RWPE2 (cell line): Measurements from ENCODE around the gene RELT.

ENCODE experiments used
- ATAC-seq: fragments of 200-7000 bp; cut with Tn5 transposase; 3 replicates; pipeline ENCODE4 v1.9.1; 2021; ENCODE audit warnings: low read depth
- DNase-seq: peaks from one replicate; pipeline ENCODE4 v3.0.0-alpha.2; 2020; ENCODE audit warnings: low spot score
- H3K27ac ChIP-seq: fragments of 450-650 bp; 2 replicates; pipeline ENCODE4 v1.5.1; 2017; ENCODE audit warnings: mild to moderate bottlenecking; ENCODE audit not compliant: poor library complexity, severe bottlenecking
- H3K27me3 ChIP-seq: fragments of 250-450 bp; sonication (Bioruptor Pico); 2 replicates; pipeline ENCODE4 v1.5.1; 2021; ENCODE audit warnings: mild to moderate bottlenecking, moderate library complexity; ENCODE audit not compliant: insufficient read depth, poor library complexity, severe bottlenecking
- H3K36me3 ChIP-seq: fragments of 250-450 bp; sonication (Bioruptor Pico); 2 replicates; pipeline ENCODE4 v1.5.1; 2020; ENCODE audit warnings: low read depth, mild to moderate bottlenecking, moderate library complexity
- H3K4me1 ChIP-seq: fragments of 250-450 bp; sonication (Bioruptor Pico); 2 replicates; pipeline ENCODE4 v1.5.1; 2021; ENCODE audit warnings: mild to moderate bottlenecking, moderate library complexity; ENCODE audit not compliant: insufficient read depth, poor library complexity, severe bottlenecking
- H3K4me3 ChIP-seq: fragments of 250-450 bp; sonication (Bioruptor Pico); 2 replicates; pipeline ENCODE4 v1.5.1; 2021; ENCODE audit warnings: mild to moderate bottlenecking, moderate library complexity; ENCODE audit not compliant: severe bottlenecking
- H3K9me3 ChIP-seq: fragments of 250-450 bp; sonication (Bioruptor Pico); 2 replicates; pipeline ENCODE4 v1.5.1; 2021; ENCODE audit warnings: mild to moderate bottlenecking, moderate library complexity; ENCODE audit not compliant: severe bottlenecking
- CTCF ChIP-seq: fragments of 450-650 bp; IDR thresholded peaks from one replicate; pipeline ENCODE4 v1.5.1; 2017; ENCODE audit warnings: mild to moderate bottlenecking, moderate library complexity; ENCODE audit not compliant: poor library complexity, severe bottlenecking

The RELT gene

GRCh38 chr11:73347067-73347466 lies 29.1 kb upstream of the RELT start:
- Histone ChIP-seq H3K9me3 (no peaks in the 10 kb centered on the region), H3K27me3 (no peaks in the 10 kb centered on the region), H3K27ac (no peak overlapping the region), H3K36me3 (no peaks in the 10 kb centered on the region; the same call in 1 of the 2 replicates), H3K4me3 (no peak overlapping the region), H3K4me1 (no peaks in the 10 kb centered on the region)
- no peak for DNase-seq
- no peak for ATAC-seq
- TF ChIP-seq CTCF = no peak

- H3K4me3 ChIP-seq = no peak overlapping the region
- TF ChIP-seq CTCF = no peak
- no peaks in the 10 kb centered on the region for H3K4me1 ChIP-seq
- ATAC-seq (no peak), DNase-seq (no peak)
- no peaks in the 10 kb centered on the region for H3K27me3 ChIP-seq
- peaks cover 3% of the 10 kb centered on the region for H3K36me3 ChIP-seq
- H3K27ac ChIP-seq = no peak overlapping the region
- no peaks in the 10 kb centered on the region for H3K9me3 ChIP-seq
Observed at GRCh38 chr11:73348838-73349237, 27.4 kb upstream of the RELT start.

GRCh38 chr11:73349633-73350032 lies 26.6 kb upstream of the RELT start:
- Histone ChIP-seq H3K36me3 (peaks cover 3% of the 10 kb centered on the region), H3K9me3 (no peaks in the 10 kb centered on the region), H3K4me3 (no peak overlapping the region), H3K27ac (no peak overlapping the region), H3K4me1 (no peaks in the 10 kb centered on the region), H3K27me3 (no peaks in the 10 kb centered on the region)
- TF ChIP-seq CTCF = no peak
- ATAC-seq = no peak; the same call in 2 of the 3 replicates
- no peak for DNase-seq

- no peaks in the 10 kb centered on the region for H3K9me3 ChIP-seq
- peaks cover 3% of the 10 kb centered on the region for H3K36me3 ChIP-seq
- H3K27ac ChIP-seq = no peak overlapping the region
- ATAC-seq (peak; percentile 48), DNase-seq (no peak)
- H3K4me3 ChIP-seq = no peak overlapping the region
- no peaks in the 10 kb centered on the region for H3K4me1 ChIP-seq
- no peaks in the 10 kb centered on the region for H3K27me3 ChIP-seq
- peak; percentile 97 for TF ChIP-seq CTCF
Observed at GRCh38 chr11:73350908-73351636, 25.1 kb upstream of the RELT start.

- no peaks in the 10 kb centered on the region for H3K4me1 ChIP-seq
- no peaks in the 10 kb centered on the region for H3K9me3 ChIP-seq
- ATAC-seq (no peak), DNase-seq (no peak)
- no peak overlapping the region for H3K27ac ChIP-seq
- H3K36me3 ChIP-seq = peaks cover 3% of the 10 kb centered on the region
- H3K27me3 ChIP-seq = no peaks in the 10 kb centered on the region
- TF ChIP-seq CTCF = no peak
- no peak overlapping the region for H3K4me3 ChIP-seq
Observed at GRCh38 chr11:73353422-73353821, 22.8 kb upstream of the RELT start.
